H1 (cell line): ENCODE data around the gene PDCD2. TPM values are rescaled to one million over a fixed set of nuclear protein-coding genes. Genes with fewer than 3 reads are reported as not detected.

Experiments used
- CEBPB ChIP-seq: IDR thresholded peaks from 2 replicates; pipeline ENCODE4 v1.6.1; 2012; ENCODE audit warnings: low read depth, low read length
- CHD7 ChIP-seq: fragments of 300-600 bp; sonication (generic); IDR thresholded peaks from 2 replicates; pipeline ENCODE4 v1.7.1; 2012; ENCODE audit warnings: low read length, moderate library complexity, mild to moderate bottlenecking, inconsistent platforms; ENCODE audit not compliant: insufficient replicate concordance
- HDAC6 ChIP-seq: IDR thresholded peaks from one replicate; pipeline ENCODE4 v1.7.1; 2012; ENCODE audit warnings: low read depth, mild to moderate bottlenecking, inconsistent platforms, low read length, moderate library complexity
- NANOG ChIP-seq: IDR thresholded peaks from 2 replicates; pipeline ENCODE4 v1.6.1; 2011; ENCODE audit warnings: low read length, low read depth, mild to moderate bottlenecking, inconsistent platforms; ENCODE audit not compliant: insufficient read depth, poor library complexity, severe bottlenecking
- NRF1 ChIP-seq: IDR thresholded peaks from 2 replicates; pipeline ENCODE4 v1.6.1; 2011; ENCODE audit warnings: mild to moderate bottlenecking, low read depth, low read length, improper control_type of control experiment
- RFX5 ChIP-seq: IDR thresholded peaks from 2 replicates; pipeline ENCODE4 v1.6.1; 2011; ENCODE audit warnings: low read depth, low read length, improper control_type of control experiment, borderline replicate concordance
- SP1 ChIP-seq: IDR thresholded peaks from 2 replicates; pipeline ENCODE4 v1.6.1; 2011; ENCODE audit warnings: low read depth, low read length
- SP4 ChIP-seq: IDR thresholded peaks from 2 replicates; pipeline ENCODE4 v1.6.1; 2012; ENCODE audit warnings: low read length, inconsistent platforms
- ZNF274 ChIP-seq: IDR thresholded peaks from 2 replicates; pipeline ENCODE4 v1.7.0; 2012; ENCODE audit warnings: low read length, borderline replicate concordance; ENCODE audit errors: extremely low read depth
- polyA plus RNA-seq, 7 experiments: library from polyadenylated mRNA; depleted of rRNA in 3 of 7; stranded (reverse) in 5 of 7; unstranded in 2 of 7; fragments of >200 nt in 5 of 7; fragments of 200-250 nt in 2 of 7; gene quantifications; 1 replicate in 5 of 7; 2 replicates in 1 of 7; 4 replicates in 1 of 7; pipeline versions ENCODE4 v1.2.1 to v1.2.3, GENCODE V29; 2011 to 2013; ENCODE audit warnings: missing spikeins in 2 of 7, mixed read lengths in 2 of 7
- total RNA-seq: library from RNA; stranded (reverse); fragmentation: NEBNext Ultra II Directional; extraction: Animal tissue kit (Norgen Biotek cat#: 25700); gene quantifications from 2 replicates; pipeline ENCODE4 v1.2.1, GENCODE V29; 2021
- TF ChIP-seq, protein P1 (sequence below), 3 experiments: IDR thresholded peaks; 1 replicate in 2 of 3; 2 replicates in 1 of 3; pipeline versions ENCODE4 v1.5.1 to v1.6.1; 2011; ENCODE audit warnings: low read length in 3 of 3, mild to moderate bottlenecking in 3 of 3, inconsistent platforms in 2 of 3, low read depth in 1 of 3, moderate library complexity in 1 of 3; ENCODE audit not compliant: insufficient read depth in 1 of 3; ENCODE audit errors: control extremely low read depth in 1 of 3

PDCD2 gene
- total and polyA plus RNA-seq, 2 of the 8 experiments (the other 6 are each of a cell fraction or from before 2014, with no cell fraction given), result 74.1 to 116 TPM

DNA sequence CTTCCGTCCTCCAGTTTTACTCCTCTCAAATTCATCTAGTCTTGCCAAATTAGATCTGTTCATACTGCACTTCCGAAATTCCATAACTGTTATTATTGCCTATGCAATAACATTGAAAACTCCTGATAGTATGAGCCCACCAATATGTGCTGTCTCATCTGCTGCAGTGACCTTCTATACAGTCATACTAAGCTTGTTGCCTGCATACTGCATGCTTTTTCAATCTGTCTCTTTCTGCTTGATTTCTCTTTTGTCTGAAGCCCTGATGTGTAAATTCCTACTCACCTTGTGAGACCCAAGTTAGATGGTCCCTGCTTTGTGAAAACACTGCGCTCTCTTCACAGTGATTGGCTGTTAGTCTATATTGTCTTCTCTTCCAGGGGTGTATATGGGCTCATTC, 29.1 kb downstream of the PDCD2 start (continued):
- TF ChIP-seq CHD7 (no peak), HDAC6 (no peak), SP1 (no peak), NANOG (no peak), ZNF274 (no peak), RFX5 (no peak), SP4 (no peak), CEBPB (no peak), NRF1 (no peak)
- TF ChIP-seq, protein P1, sequence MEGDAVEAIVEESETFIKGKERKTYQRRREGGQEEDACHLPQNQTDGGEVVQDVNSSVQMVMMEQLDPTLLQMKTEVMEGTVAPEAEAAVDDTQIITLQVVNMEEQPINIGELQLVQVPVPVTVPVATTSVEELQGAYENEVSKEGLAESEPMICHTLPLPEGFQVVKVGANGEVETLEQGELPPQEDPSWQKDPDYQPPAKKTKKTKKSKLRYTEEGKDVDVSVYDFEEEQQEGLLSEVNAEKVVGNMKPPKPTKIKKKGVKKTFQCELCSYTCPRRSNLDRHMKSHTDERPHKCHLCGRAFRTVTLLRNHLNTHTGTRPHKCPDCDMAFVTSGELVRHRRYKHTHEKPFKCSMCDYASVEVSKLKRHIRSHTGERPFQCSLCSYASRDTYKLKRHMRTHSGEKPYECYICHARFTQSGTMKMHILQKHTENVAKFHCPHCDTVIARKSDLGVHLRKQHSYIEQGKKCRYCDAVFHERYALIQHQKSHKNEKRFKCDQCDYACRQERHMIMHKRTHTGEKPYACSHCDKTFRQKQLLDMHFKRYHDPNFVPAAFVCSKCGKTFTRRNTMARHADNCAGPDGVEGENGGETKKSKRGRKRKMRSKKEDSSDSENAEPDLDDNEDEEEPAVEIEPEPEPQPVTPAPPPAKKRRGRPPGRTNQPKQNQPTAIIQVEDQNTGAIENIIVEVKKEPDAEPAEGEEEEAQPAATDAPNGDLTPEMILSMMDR (IDR thresholded peaks at IDR 0.05; ENCODE audit: control extremely low read depth in 1 of 3, insufficient read depth in 1 of 3, low read depth in 1 of 3, low read length in 3 of 3), result no peak
